Lower leg skin (tissue), 3 donors: Measurements from ENCODE around the gene TEPSIN.

ENCODE experiments used
- POLR2A ChIP-seq, 2 donors: fragments of 450-650 bp; IDR thresholded peaks; one replicate each; pipeline ENCODE4 v1.6.1; 2016 to 2017; ENCODE audit warnings: antibody characterized with exemption in 2 of 2, mild to moderate bottlenecking in 1 of 2, moderate library complexity in 1 of 2
- TF ChIP-seq, protein P1 (sequence below), 3 donors: fragments of 450-650 bp; IDR thresholded peaks; one replicate each; pipeline ENCODE4 v1.5.1; 2016; ENCODE audit warnings: antibody characterized with exemption in 3 of 3, mild to moderate bottlenecking in 3 of 3, moderate library complexity in 2 of 3

DNA sequence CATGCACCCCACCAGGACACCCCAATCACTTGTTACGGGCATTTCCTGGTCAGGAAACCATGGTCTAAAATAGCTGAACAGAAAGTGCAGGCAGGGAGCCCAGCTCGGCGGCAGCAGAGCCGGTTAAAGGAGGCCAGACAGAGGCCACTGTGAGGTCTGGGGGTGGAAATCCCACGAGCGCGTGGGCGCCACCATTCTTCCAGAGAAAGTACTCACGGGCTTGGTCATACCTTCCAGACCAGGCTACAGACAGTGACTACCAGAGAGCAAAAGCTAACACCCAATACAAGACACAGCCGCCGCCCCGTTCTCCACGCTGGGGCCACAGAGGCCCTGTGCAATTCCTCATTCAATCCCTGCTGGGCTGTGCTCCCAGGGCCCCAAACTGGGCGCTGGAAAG, 28.0 kb downstream of the TEPSIN start:
- TF ChIP-seq, protein P1, sequence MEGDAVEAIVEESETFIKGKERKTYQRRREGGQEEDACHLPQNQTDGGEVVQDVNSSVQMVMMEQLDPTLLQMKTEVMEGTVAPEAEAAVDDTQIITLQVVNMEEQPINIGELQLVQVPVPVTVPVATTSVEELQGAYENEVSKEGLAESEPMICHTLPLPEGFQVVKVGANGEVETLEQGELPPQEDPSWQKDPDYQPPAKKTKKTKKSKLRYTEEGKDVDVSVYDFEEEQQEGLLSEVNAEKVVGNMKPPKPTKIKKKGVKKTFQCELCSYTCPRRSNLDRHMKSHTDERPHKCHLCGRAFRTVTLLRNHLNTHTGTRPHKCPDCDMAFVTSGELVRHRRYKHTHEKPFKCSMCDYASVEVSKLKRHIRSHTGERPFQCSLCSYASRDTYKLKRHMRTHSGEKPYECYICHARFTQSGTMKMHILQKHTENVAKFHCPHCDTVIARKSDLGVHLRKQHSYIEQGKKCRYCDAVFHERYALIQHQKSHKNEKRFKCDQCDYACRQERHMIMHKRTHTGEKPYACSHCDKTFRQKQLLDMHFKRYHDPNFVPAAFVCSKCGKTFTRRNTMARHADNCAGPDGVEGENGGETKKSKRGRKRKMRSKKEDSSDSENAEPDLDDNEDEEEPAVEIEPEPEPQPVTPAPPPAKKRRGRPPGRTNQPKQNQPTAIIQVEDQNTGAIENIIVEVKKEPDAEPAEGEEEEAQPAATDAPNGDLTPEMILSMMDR (IDR thresholded peaks at IDR 0.05), result no peak
- TF ChIP-seq POLR2A (IDR thresholded peaks at IDR 0.05), result no peak
